Measurements from ENCODE around the gene HDHD5.

Gene HDHD5

GRCh38 chr22:17120711-17121232, 38.3 kb downstream of the HDHD5 start:
- DNase-seq (ENCODE audit: low read depth in 1 of 2, low spot score in 1 of 2) = no peak

- peak; percentile 24 to 32 for DNase-seq (ENCODE audit: low read depth in 1 of 2, low spot score in 1 of 2)
Measured at GRCh38 chr22:17120281-17120680, 38.8 kb downstream of the HDHD5 start.

GRCh38 chr22:17119481-17120202, 39.4 kb downstream of the HDHD5 start:
- DNase-seq (ENCODE audit: low read depth in 1 of 2, low spot score in 1 of 2) = no peak

GRCh38 chr22:17118342-17118741, 40.7 kb downstream of the HDHD5 start:
- no peak for DNase-seq (ENCODE audit: low read depth in 1 of 2, low spot score in 1 of 2)

GRCh38 chr22:17117890-17118289, 41.2 kb downstream of the HDHD5 start:
- no peak for DNase-seq (ENCODE audit: low read depth in 1 of 2, low spot score in 1 of 2)

- DNase-seq (ENCODE audit: low read depth in 1 of 2, low spot score in 1 of 2) = no peak
Measured at GRCh38 chr22:17117400-17117799, 41.7 kb downstream of the HDHD5 start.

GRCh38 chr22:17116572-17117330, 42.3 kb downstream of the HDHD5 start:
- DNase-seq (ENCODE audit: low read depth in 1 of 2, low spot score in 1 of 2) = no peak

GRCh38 chr22:17115945-17116565, 43.0 kb downstream of the HDHD5 start:
- no peak for DNase-seq (ENCODE audit: low read depth in 1 of 2, low spot score in 1 of 2)

GRCh38 chr22:17115236-17115635, 43.8 kb downstream of the HDHD5 start:
- no peak for DNase-seq (ENCODE audit: low read depth in 1 of 2, low spot score in 1 of 2)

GRCh38 chr22:17114898-17115235, 44.2 kb downstream of the HDHD5 start:
- DNase-seq (ENCODE audit: low read depth in 1 of 2, low spot score in 1 of 2) = no peak

GRCh38 chr22:17114173-17114897, 44.7 kb downstream of the HDHD5 start:
- no peak for DNase-seq (ENCODE audit: low read depth in 1 of 2, low spot score in 1 of 2)

- DNase-seq (ENCODE audit: low read depth in 1 of 2, low spot score in 1 of 2) = no peak
Measured at GRCh38 chr22:17113600-17113999, 45.5 kb downstream of the HDHD5 start.

GRCh38 chr22:17112491-17113042, 46.5 kb downstream of the HDHD5 start:
- no peak for DNase-seq (ENCODE audit: low read depth in 1 of 2, low spot score in 1 of 2)

- DNase-seq (ENCODE audit: low read depth in 1 of 2, low spot score in 1 of 2) = no peak
Measured at GRCh38 chr22:17110791-17111550, 48.1 kb downstream of the HDHD5 start.

- no peak for DNase-seq (ENCODE audit: low read depth in 1 of 2, low spot score in 1 of 2)
Measured at GRCh38 chr22:17109976-17110375, 49.1 kb downstream of the HDHD5 start.

- no peak for DNase-seq (ENCODE audit: low read depth in 1 of 2, low spot score in 1 of 2)
Measured at GRCh38 chr22:17109113-17109865, 49.8 kb downstream of the HDHD5 start.

GRCh38 chr22:17108256-17109112, 50.6 kb downstream of the HDHD5 start:
- no peak for DNase-seq (ENCODE audit: low read depth in 1 of 2, low spot score in 1 of 2)

GRCh38 chr22:17107547-17107810, 51.6 kb downstream of the HDHD5 start:
- no peak for DNase-seq (ENCODE audit: low read depth in 1 of 2, low spot score in 1 of 2)
